ENCODE results near the gene PRDM2.

DNA sequence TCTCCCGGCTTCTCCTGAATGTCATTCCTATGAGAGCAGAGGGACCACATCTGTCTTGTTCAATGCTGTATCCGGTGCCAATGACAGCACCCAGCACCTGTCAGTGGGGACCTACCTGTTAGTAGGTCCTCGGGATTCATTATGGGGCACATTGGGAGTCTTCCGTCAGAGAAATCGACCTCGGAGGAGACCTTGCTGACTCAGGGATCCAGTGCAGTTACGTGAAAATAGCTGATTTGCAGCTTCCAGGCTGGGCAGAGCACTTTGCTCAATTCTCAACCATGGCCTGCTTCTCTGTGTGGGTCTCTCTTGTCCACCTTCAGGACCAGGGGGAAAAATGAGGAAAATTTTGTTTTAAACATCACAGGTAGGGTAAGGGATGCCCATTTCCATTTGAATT, 130.2 kb downstream of the PRDM2 start:
- no peak for TF ChIP-seq YY1 (IDR thresholded peaks at IDR 0.05; ENCODE audit: insufficient read depth, insufficient read length)
- no peak for TF ChIP-seq ZNF274 (IDR thresholded peaks at IDR 0.05; ENCODE audit: low read depth, low read length)

Measured in NT2/D1 (cell line).